A673 (cell line): ENCODE measurements around the gene RBP3. TPM values are rescaled to one million over a fixed set of nuclear protein-coding genes. Genes with fewer than 3 reads are reported as not detected.

Experiments used
- BruUV-seq: library from RNA; stranded (reverse); fragments of 400-500 nt; replicated peaks from 2 replicates; lab custom pipeline; 2021; lab: Mats Ljungman, UMichigan
- CTCF ChIA-PET: fragments of 300-600 bp; sonication (Branson Sonifier 250); formaldehyde crosslinking; loops from one replicate; lab custom pipeline; 2022; ENCODE audit warnings: antibody characterized with exemption; lab: Charles Lee
- POLR2A ChIA-PET: fragments of 300-600 bp; sonication (Branson Sonifier 250); formaldehyde crosslinking; loops from one replicate; lab custom pipeline; 2022; ENCODE audit warnings: antibody characterized with exemption; ENCODE audit not compliant: low non-redundant PET; lab: Charles Lee
- DNase-seq: peaks from one replicate; pipeline ENCODE4 v3.0.0-alpha.2; 2015; ENCODE audit warnings: low spot score
- H3K27ac ChIP-seq: fragments of 200-600 bp; sonication (generic); 2 replicates; pipeline ENCODE4 v1.5.1; 2016; ENCODE audit warnings: mixed run types, low read depth, mild to moderate bottlenecking, mixed read lengths, antibody characterized with exemption, low read length; ENCODE audit not compliant: poor library complexity, severe bottlenecking
- H3K27me3 ChIP-seq: fragments of 200-600 bp; sonication (generic); replicated peaks from 2 replicates; pipeline ENCODE4 v1.6.1; 2017; ENCODE audit warnings: mixed run types, low read depth, mild to moderate bottlenecking, mixed read lengths, antibody characterized with exemption, low read length; ENCODE audit not compliant: insufficient read depth, poor library complexity
- H3K36me3 ChIP-seq: fragments of 200-600 bp; sonication (generic); 2 replicates; pipeline ENCODE4 v1.6.1; 2016; ENCODE audit warnings: mixed run types, mild to moderate bottlenecking, mixed read lengths, antibody characterized with exemption, low read length; ENCODE audit not compliant: insufficient read depth, poor library complexity, severe bottlenecking
- H3K4me1 ChIP-seq: fragments of 200-600 bp; sonication (generic); 2 replicates; pipeline ENCODE4 v1.6.1; 2017; ENCODE audit warnings: mixed run types, mild to moderate bottlenecking, mixed read lengths, antibody characterized with exemption, low read length; ENCODE audit not compliant: insufficient read depth, poor library complexity, severe bottlenecking
- H3K4me3 ChIP-seq: fragments of 200-600 bp; sonication (generic); 2 replicates; pipeline ENCODE4 v1.5.1; 2016; ENCODE audit warnings: low read depth, mixed run types, mild to moderate bottlenecking, mixed read lengths, low read length; ENCODE audit not compliant: poor library complexity, severe bottlenecking
- H3K9me3 ChIP-seq: fragments of 200-600 bp; sonication (generic); 2 replicates; pipeline ENCODE4 v1.6.1; 2016; ENCODE audit warnings: mixed run types, low read depth, mild to moderate bottlenecking, mixed read lengths, antibody characterized with exemption, low read length; ENCODE audit not compliant: poor library complexity, severe bottlenecking
- EZH2 ChIP-seq: fragments of 200-600 bp; sonication (generic); IDR thresholded peaks from 2 replicates; pipeline ENCODE4 v1.6.1; 2017; ENCODE audit warnings: borderline replicate concordance, low read depth, mild to moderate bottlenecking, mixed read lengths, antibody characterized with exemption, low read length; ENCODE audit not compliant: poor library complexity, severe bottlenecking
- intact Hi-C: fragments of 100-400 bp; cut with micrococcal nuclease; formaldehyde crosslinking; loops from one replicate; pipeline ENCODE4 v1.10.0; 2022; ENCODE audit not compliant: unreplicated experiment
- total RNA-seq: library from RNA; stranded (reverse); gene quantifications from 2 replicates; pipeline ENCODE4 v1.2.3, GENCODE V29; 2021
- TF ChIP-seq, protein P1 (sequence below): fragments of 300-800, 200-600 bp; sonication (generic); conservative IDR thresholded peaks from 2 replicates; pipeline ENCODE4 v1.5.1; 2017; ENCODE audit warnings: low read depth, mild to moderate bottlenecking, antibody characterized with exemption, low read length, moderate library complexity, mixed read lengths

The RBP3 gene
- total RNA-seq, 1 experiment from 2014 or later = not detected

GRCh38 chr10:47335906-47336305, 12.3 kb upstream of the RBP3 start:
- Histone ChIP-seq H3K27me3 (no peaks in the 10 kb centered on the region), H3K9me3 (no peaks in the 10 kb centered on the region), H3K36me3 (no peaks in the 10 kb centered on the region), H3K27ac (no peak overlapping the region), H3K4me1 (no peaks in the 10 kb centered on the region), H3K4me3 (no peak overlapping the region)
- DNase-seq = no peak
- intact Hi-C loops = no loop called here
- ChIA-PET POLR2A (no interaction called here), CTCF (no interaction called here)
- BruUV-seq = no TSS peak
- TF ChIP-seq, protein P1, sequence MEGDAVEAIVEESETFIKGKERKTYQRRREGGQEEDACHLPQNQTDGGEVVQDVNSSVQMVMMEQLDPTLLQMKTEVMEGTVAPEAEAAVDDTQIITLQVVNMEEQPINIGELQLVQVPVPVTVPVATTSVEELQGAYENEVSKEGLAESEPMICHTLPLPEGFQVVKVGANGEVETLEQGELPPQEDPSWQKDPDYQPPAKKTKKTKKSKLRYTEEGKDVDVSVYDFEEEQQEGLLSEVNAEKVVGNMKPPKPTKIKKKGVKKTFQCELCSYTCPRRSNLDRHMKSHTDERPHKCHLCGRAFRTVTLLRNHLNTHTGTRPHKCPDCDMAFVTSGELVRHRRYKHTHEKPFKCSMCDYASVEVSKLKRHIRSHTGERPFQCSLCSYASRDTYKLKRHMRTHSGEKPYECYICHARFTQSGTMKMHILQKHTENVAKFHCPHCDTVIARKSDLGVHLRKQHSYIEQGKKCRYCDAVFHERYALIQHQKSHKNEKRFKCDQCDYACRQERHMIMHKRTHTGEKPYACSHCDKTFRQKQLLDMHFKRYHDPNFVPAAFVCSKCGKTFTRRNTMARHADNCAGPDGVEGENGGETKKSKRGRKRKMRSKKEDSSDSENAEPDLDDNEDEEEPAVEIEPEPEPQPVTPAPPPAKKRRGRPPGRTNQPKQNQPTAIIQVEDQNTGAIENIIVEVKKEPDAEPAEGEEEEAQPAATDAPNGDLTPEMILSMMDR = no peak
- TF ChIP-seq EZH2 = no peak

GRCh38 chr10:47336387-47337134, 11.6 kb upstream of the RBP3 start:
- Histone ChIP-seq H3K4me3 (no peak overlapping the region), H3K9me3 (no peaks in the 10 kb centered on the region), H3K27ac (no peak overlapping the region), H3K27me3 (no peaks in the 10 kb centered on the region), H3K36me3 (no peaks in the 10 kb centered on the region), H3K4me1 (no peaks in the 10 kb centered on the region)
- CTCF ChIA-PET = no interaction called here
- no peak for TF ChIP-seq EZH2
- TF ChIP-seq, protein P1 = no peak
- DNase-seq = no peak
- intact Hi-C loops = no loop called here
- POLR2A ChIA-PET = no interaction called here
- BruUV-seq = no TSS peak

DNA sequence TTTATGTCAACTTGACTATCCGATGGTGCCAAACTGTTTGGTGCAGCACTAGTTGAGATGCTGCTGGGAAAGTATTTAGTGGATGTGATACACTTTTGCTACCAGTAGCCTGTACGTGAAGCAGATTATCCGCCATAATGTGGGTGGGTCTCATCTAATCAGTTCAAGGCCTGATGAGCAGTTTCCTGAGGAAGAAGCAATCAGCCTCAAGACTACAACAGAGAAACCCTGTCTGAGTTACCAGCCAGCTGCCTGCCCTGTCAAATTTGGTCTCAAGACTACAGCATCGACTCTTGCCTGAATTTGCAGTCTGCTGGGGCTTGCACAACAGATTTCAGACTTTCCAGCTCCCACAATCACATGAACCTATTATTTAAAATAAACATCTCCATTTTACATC, 10.9 kb upstream of the RBP3 start:
- ChIA-PET POLR2A (no interaction called here), CTCF (no interaction called here)
- H3K27me3 ChIP-seq = no peaks in the 10 kb centered on the region
- TF ChIP-seq, protein P1 = no peak
- TF ChIP-seq EZH2 = no peak
- intact Hi-C loops = no loop called here
- no peaks in the 10 kb centered on the region for H3K9me3 ChIP-seq
- no peak overlapping the region for H3K4me3 ChIP-seq
- no TSS peak for BruUV-seq
- no peaks in the 10 kb centered on the region for H3K4me1 ChIP-seq
- no peak for DNase-seq
- no peaks in the 10 kb centered on the region for H3K36me3 ChIP-seq
- H3K27ac ChIP-seq = no peak overlapping the region
